ENCODE results near the gene PRKG2.

DNA sequence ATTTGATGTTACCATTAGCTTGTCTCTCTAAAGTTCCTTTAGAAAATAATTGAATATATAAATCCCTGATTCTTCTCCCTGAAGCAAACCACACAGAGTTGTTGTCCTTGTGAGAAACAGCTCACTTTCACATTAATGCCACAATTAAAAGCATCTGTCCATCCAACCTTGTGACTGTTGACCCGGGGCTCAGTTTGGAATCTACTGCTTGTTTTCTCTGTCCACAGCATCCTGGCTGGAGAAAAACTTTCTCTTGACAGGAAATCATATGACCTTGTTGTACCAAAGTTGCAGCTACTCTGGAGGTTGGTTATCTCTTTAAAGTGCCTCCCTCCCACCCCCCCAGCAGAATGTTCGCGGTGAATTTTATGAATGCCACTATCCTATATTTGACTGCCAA, 3.1 kb downstream of the PRKG2 start:
- TF ChIP-seq, protein P1, sequence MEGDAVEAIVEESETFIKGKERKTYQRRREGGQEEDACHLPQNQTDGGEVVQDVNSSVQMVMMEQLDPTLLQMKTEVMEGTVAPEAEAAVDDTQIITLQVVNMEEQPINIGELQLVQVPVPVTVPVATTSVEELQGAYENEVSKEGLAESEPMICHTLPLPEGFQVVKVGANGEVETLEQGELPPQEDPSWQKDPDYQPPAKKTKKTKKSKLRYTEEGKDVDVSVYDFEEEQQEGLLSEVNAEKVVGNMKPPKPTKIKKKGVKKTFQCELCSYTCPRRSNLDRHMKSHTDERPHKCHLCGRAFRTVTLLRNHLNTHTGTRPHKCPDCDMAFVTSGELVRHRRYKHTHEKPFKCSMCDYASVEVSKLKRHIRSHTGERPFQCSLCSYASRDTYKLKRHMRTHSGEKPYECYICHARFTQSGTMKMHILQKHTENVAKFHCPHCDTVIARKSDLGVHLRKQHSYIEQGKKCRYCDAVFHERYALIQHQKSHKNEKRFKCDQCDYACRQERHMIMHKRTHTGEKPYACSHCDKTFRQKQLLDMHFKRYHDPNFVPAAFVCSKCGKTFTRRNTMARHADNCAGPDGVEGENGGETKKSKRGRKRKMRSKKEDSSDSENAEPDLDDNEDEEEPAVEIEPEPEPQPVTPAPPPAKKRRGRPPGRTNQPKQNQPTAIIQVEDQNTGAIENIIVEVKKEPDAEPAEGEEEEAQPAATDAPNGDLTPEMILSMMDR (IDR thresholded peaks at IDR 0.05), result no peak
- no peak for TF ChIP-seq POLR2A (IDR thresholded peaks at IDR 0.05; ENCODE audit: low read depth)
- TF ChIP-seq POLR2AphosphoS5 (IDR thresholded peaks at IDR 0.05), result no peak
- TF ChIP-seq EP300 (IDR thresholded peaks at IDR 0.05), result no peak
